Gastroesophageal sphincter (tissue), 4 donors: Measurements from ENCODE around the gene HSPA6. TPM values are rescaled to one million over a fixed set of nuclear protein-coding genes. Genes with fewer than 3 reads are reported as not detected.
"Not testable (repeated sequence)": the region's sequence is repeated elsewhere in the genome, so short reads cannot be mapped to it uniquely, and the experiment has no call there.

Experiments used
- ATAC-seq: fragments of 150-250 bp; one replicate; pipeline ENCODE4 v1.9.1; 2016; ENCODE audit warnings: mild to moderate bottlenecking, moderate library complexity
- H3K27ac ChIP-seq, 4 donors: fragments of 200-600 bp; sonication (generic) in 3 of 4; 1 replicate in 3 of 4; 2 replicates in 1 of 4; pipeline ENCODE4 v1.5.1; 2016 to 2019
- H3K27me3 ChIP-seq: fragments of 200-600 bp; sonication (generic); one replicate; pipeline ENCODE4 v1.5.1; 2019
- H3K36me3 ChIP-seq, 2 donors: fragments of 200-600 bp; sonication (generic); one replicate each; pipeline ENCODE4 v1.5.1; 2019; ENCODE audit warnings: control low read depth in 1 of 2
- H3K4me1 ChIP-seq, 3 donors: fragments of 200-600 bp; sonication (generic); 1 replicate in 2 of 3; 2 replicates in 1 of 3; pipeline ENCODE4 v1.5.1; 2016 to 2019; ENCODE audit warnings: control low read depth in 2 of 3
- H3K4me3 ChIP-seq, 2 donors: fragments of 200-600 bp; sonication (generic); one replicate each; pipeline ENCODE4 v1.5.1; 2019; ENCODE audit warnings: mild to moderate bottlenecking in 1 of 2, moderate library complexity in 1 of 2
- H3K9me3 ChIP-seq, 3 donors: fragments of 200-600 bp; sonication (generic); one replicate each; pipeline ENCODE4 v1.5.1; 2017 to 2019; ENCODE audit warnings: control low read depth in 2 of 3
- EP300 ChIP-seq: sonication (generic); formaldehyde crosslinking; IDR thresholded peaks from one replicate; pipeline ENCODE4 v1.6.1; 2017; ENCODE audit warnings: antibody characterized with exemption, mild to moderate bottlenecking
- POLR2A ChIP-seq, 2 donors: fragments of 450-650 bp; IDR thresholded peaks; one replicate each; pipeline ENCODE4 v1.6.1; 2017; ENCODE audit warnings: antibody characterized with exemption in 2 of 2, mild to moderate bottlenecking in 2 of 2, moderate library complexity in 1 of 2
- POLR2AphosphoS5 ChIP-seq: sonication (generic); formaldehyde crosslinking; IDR thresholded peaks from one replicate; pipeline ENCODE4 v1.6.1; 2017; ENCODE audit warnings: antibody characterized with exemption
- WGBS, 2 donors: methylation state at CpG; one replicate each; pipeline ENCODE4 v1.1.5; 2018; ENCODE audit warnings: low coverage in 1 of 2; 5-methylcytosine and 5-hydroxymethylcytosine counted together
- total RNA-seq, 4 donors: library from RNA; depleted of rRNA; stranded (reverse); fragments of >200 nt; gene quantifications; one replicate each; pipeline ENCODE4 v1.1.0, GENCODE V29; 2016
- TF ChIP-seq, protein P1 (sequence below), 4 experiments: fragments of 200-600 bp in 2 of 4; fragments of 450-650 bp in 2 of 4; sonication (generic) in 1 of 4; IDR thresholded peaks; one replicate each; pipeline ENCODE4 v1.5.1; 2017 to 2019; ENCODE audit warnings: antibody characterized with exemption in 4 of 4, mild to moderate bottlenecking in 2 of 4, moderate library complexity in 2 of 4

Gene HSPA6
- total RNA-seq, 4 donors from 2014 or later: 1.2 to 6.6 (median 2.0) TPM

DNA sequence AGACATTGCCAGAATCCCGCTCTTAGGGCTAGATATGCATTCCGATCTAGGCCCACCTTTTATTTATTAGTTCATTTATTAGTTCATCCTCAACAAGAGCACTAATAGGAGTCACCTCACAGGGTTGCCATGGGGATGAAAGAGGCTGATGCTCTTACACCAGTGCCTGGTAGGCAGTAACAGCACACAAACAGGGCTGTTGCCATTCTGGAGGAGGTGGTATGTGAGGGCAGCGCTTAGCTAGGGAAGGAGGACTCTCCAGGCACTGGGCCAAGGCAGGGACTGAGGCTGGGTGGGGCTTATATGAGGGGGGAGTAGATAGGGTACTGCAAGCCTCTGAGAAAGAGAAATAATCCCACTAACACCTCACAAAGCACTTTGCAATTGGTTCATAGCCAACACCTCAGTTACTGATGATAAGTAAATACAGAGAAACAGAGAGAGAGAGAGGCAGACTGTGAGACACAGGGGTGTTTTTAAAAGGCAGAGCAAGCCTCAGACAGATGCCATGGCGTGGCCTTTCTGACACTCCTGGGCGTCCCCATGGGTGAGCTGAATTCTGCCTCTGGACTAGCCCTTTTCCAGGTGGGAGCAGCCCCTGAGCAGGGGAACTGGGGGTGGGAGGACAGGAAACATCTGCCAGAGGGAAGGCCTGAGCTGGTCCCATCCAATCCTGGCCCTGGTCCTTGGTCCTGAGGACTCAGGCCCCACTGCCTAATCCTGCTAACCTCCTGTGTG lies 13.2 kb upstream of the HSPA6 start:
- no peak overlapping the region for H3K4me3 ChIP-seq
- ATAC-seq: peak; percentile 54
- H3K9me3 ChIP-seq: no peaks in the 10 kb centered on the region
- TF ChIP-seq, protein P1, sequence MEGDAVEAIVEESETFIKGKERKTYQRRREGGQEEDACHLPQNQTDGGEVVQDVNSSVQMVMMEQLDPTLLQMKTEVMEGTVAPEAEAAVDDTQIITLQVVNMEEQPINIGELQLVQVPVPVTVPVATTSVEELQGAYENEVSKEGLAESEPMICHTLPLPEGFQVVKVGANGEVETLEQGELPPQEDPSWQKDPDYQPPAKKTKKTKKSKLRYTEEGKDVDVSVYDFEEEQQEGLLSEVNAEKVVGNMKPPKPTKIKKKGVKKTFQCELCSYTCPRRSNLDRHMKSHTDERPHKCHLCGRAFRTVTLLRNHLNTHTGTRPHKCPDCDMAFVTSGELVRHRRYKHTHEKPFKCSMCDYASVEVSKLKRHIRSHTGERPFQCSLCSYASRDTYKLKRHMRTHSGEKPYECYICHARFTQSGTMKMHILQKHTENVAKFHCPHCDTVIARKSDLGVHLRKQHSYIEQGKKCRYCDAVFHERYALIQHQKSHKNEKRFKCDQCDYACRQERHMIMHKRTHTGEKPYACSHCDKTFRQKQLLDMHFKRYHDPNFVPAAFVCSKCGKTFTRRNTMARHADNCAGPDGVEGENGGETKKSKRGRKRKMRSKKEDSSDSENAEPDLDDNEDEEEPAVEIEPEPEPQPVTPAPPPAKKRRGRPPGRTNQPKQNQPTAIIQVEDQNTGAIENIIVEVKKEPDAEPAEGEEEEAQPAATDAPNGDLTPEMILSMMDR (IDR thresholded peaks at IDR 0.05): no peak
- TF ChIP-seq POLR2A (IDR thresholded peaks at IDR 0.05) (no peak), EP300 (no peak), POLR2AphosphoS5 (no peak)
- H3K27ac ChIP-seq: no peak overlapping the region
- peaks cover 0 to 35% (median 5%) of the 10 kb centered on the region in 3 donors for H3K4me1 ChIP-seq
- peaks cover 4% of the 10 kb centered on the region for H3K27me3 ChIP-seq
- WGBS, 2 donors: 61 to 100% methylated on average over 1 to 3 of the region's 5 CpGs
- no peaks in the 10 kb centered on the region for H3K36me3 ChIP-seq

DNA sequence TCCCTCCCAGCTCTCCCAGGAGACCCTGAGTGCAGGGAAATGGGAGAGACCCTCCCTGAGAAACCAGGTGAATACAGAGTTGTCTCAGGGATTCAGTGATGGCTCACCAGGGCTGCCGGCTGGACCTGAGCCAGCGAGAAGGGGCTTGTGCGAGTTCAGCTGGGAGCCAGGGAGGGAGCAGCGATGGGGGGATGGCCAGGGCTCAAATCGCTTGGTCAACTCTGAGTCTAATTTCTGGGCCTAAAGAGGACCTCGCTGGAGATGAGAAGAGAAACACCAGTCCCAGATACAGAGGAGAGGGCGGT lies 12.6 kb upstream of the HSPA6 start:
- ATAC-seq: no peak
- TF ChIP-seq, protein P1 (IDR thresholded peaks at IDR 0.05): no peak
- TF ChIP-seq POLR2A (IDR thresholded peaks at IDR 0.05) (no peak), POLR2AphosphoS5 (no peak), EP300 (no peak)
- Histone ChIP-seq H3K4me1 (peaks cover 0 to 35% (median 5%) of the 10 kb centered on the region in 3 donors), H3K4me3 (no peak overlapping the region), H3K27me3 (no peaks in the 10 kb centered on the region), H3K27ac (no peak overlapping the region), H3K36me3 (no peaks in the 10 kb centered on the region), H3K9me3 (no peaks in the 10 kb centered on the region)
- 90 to 100% methylated on average over 2 to 3 of the region's 7 CpGs for WGBS, 2 donors

DNA sequence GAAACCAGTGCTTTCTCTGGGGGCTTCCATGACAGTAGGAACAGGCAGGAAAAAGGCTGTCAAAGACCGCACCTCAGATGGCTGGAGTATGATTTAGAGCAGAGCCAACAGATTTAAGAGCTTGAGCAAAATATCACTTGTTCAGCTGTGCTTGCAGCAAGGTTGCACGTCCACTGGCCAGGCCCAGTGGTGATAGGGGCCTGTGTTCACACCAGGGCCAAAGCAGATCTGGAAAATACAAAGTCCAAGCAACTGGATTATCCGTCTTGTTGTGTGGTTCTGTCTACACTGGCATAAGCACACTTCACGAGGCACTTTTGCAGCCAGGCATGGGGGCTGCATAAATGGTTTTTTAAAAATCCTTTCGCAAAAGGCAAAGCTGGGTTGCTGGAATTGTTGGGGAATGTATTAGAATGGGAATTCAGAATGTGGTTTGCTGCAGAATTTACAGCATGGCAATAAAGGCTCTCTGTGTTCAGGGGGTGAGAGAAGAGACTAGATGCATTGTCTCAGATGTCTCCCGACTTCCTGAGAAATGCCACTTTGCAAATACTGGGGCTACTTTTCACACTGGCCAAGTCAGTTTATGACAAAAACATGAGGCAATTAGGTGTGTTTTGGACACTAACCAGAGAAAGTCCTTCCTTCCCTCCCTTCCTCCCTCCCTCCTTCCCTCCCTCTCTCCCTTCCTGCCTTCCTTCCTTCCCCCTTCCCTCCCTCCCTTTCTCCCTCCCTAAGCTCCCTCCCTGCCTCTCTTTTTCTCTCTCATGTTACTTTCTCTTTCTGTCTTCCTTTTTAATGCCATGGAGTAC lies 11.5 kb upstream of the HSPA6 start:
- ATAC-seq, H3K27me3 ChIP-seq, H3K4me3 ChIP-seq, H3K36me3 ChIP-seq, H3K9me3 ChIP-seq: not testable (repeated sequence)
- WGBS, 2 donors: 73 to 76% methylated on average over 2 of the region's 6 CpGs
- peak overlapping the region in 3 of 4 donors; percentile 4 to 72 (median 18) for H3K27ac ChIP-seq
- peaks cover 0 to 35% (median 5%) of the 10 kb centered on the region in 3 donors for H3K4me1 ChIP-seq

DNA sequence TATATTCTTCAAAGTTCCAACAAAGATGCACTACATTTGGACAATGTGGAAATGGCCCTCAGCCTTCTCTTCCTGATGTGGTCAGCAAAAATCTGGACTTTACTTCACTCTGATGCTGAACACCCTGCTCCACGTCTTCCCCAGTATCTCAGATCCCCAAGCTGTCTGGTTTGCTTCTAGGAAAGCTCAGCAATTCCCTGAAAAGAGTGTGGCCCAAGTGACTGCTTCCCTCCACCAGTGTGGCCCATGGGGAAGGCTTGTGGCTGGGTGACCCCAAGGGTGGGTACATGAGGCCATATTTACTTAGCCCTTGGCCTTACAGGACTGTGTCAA lies 10.9 kb upstream of the HSPA6 start:
- WGBS, 2 donors: no CpG with 5 or more reads among the region's 1 CpG
- not testable (repeated sequence) for H3K27me3 ChIP-seq, H3K4me3 ChIP-seq, H3K36me3 ChIP-seq, H3K9me3 ChIP-seq
- Histone ChIP-seq H3K4me1 (peaks cover 0 to 35% (median 5%) of the 10 kb centered on the region in 3 donors), H3K27ac (peak overlapping the region; percentile 11 to 74 (median 71))
- peak; percentile 21 for ATAC-seq

DNA sequence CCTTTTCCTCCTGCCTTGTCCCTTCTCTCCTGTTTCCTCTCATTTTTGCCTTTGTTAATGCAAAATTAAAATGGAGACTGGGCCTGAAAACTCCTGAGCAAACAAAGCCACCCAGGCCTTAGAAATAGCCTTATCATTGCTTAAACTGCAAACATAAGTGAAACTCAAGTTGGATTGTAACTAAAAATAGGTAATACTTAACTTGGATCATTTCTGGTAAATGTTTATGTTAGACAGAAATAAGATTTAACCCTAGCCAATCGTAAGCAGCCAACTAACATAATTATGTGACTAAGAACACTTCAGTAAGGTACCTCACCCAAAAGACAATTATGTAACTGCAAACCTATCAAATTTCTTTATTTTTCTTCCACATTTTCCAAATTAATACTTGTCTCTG lies 10.4 kb upstream of the HSPA6 start:
- H3K4me1 ChIP-seq: peaks cover 0 to 35% (median 5%) of the 10 kb centered on the region in 3 donors
- not testable (repeated sequence) for ATAC-seq, H3K4me3 ChIP-seq, H3K27me3 ChIP-seq, H3K36me3 ChIP-seq, H3K9me3 ChIP-seq
- peak overlapping the region; percentile 11 to 74 (median 71) for H3K27ac ChIP-seq
- WGBS, 2 donors: 43 to 55% methylated on average over 1 of the region's 1 CpG

DNA sequence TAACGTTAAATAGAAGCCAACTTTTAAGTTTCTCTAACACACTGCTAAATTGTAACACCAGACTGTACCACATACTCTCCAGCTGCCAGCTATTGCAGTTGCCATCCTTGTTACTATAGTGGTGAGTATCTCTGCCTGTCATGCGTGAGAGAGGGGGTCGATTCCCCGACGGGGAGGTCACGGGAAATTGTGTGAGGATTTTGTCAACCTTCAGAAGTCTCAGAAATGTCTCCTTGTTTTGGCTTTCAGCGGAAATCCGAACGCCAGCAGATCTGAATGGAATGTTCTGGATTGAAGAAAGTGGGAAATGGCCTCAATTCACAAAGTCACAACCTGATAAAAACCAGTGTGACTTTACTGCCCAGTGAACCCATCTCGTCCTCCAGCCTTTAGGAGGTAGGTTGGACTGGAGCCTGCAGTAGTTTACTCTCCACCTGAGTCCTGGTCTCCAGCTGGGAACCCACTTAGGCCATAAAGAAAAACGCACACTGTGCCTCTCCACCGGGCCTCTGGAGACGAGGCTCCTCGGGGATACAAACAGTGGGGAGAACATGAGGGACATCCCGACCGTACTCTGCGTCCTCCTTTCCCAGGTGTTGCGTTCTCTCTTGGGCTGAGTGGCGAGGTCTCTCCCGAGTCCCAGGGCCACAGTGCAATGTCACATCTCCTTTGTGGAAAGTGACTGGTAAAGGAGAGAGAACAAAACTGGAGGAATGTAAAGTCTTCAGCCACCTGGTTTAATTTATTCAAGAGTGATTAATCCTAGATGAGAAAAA lies 1.1 kb upstream of the HSPA6 start:
- ATAC-seq: not testable (repeated sequence)
- H3K27ac ChIP-seq: peak overlapping the region in 3 of 4 donors; percentile 80 to 89 (median 85)
- H3K4me3 ChIP-seq: peak overlapping the region in 1 of 2 donors; percentile 74

DNA sequence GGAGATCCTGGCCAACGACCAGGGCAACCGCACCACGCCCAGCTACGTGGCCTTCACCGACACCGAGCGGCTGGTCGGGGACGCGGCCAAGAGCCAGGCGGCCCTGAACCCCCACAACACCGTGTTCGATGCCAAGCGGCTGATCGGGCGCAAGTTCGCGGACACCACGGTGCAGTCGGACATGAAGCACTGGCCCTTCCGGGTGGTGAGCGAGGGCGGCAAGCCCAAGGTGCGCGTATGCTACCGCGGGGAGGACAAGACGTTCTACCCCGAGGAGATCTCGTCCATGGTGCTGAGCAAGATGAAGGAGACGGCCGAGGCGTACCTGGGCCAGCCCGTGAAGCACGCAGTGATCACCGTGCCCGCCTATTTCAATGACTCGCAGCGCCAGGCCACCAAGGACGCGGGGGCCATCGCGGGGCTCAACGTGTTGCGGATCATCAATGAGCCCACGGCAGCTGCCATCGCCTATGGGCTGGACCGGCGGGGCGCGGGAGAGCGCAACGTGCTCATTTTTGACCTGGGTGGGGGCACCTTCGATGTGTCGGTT lies 477 bp downstream of the HSPA6 start:
- Histone ChIP-seq H3K4me3 (peak overlapping the region; percentile 17 to 74), H3K27ac (peak overlapping the region in 3 of 4 donors; percentile 80 to 89 (median 85))
- not testable (repeated sequence) for H3K36me3 ChIP-seq, H3K9me3 ChIP-seq, H3K4me1 ChIP-seq, H3K27me3 ChIP-seq
- peak; percentile 31 for ATAC-seq
- WGBS, 2 donors: no CpG with 5 or more reads among the region's 55 CpGs

More for the DNA sequence above, 1.1 kb upstream of the HSPA6 start:
- H3K27me3 ChIP-seq, H3K4me1 ChIP-seq, H3K9me3 ChIP-seq, H3K36me3 ChIP-seq: not testable (repeated sequence)
- WGBS, 2 donors: 41 to 88% methylated on average over 2 to 9 of the region's 20 CpGs

DNA sequence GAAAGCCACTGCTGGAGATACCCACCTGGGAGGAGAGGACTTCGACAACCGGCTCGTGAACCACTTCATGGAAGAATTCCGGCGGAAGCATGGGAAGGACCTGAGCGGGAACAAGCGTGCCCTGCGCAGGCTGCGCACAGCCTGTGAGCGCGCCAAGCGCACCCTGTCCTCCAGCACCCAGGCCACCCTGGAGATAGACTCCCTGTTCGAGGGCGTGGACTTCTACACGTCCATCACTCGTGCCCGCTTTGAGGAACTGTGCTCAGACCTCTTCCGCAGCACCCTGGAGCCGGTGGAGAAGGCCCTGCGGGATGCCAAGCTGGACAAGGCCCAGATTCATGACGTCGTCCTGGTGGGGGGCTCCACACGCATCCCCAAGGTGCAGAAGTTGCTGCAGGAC lies 981 bp downstream of the HSPA6 start:
- WGBS, 2 donors: no CpG with 5 or more reads among the region's 23 CpGs
- Histone ChIP-seq H3K4me3 (peak overlapping the region; percentile 17 to 74), H3K27ac (peak overlapping the region in 2 of 4 donors; percentile 85 to 89), H3K4me1 (peaks cover 0 to 12% (median 0%) of the 10 kb centered on the region in 3 donors)
- H3K36me3 ChIP-seq, H3K9me3 ChIP-seq, ATAC-seq, H3K27me3 ChIP-seq: not testable (repeated sequence)

DNA sequence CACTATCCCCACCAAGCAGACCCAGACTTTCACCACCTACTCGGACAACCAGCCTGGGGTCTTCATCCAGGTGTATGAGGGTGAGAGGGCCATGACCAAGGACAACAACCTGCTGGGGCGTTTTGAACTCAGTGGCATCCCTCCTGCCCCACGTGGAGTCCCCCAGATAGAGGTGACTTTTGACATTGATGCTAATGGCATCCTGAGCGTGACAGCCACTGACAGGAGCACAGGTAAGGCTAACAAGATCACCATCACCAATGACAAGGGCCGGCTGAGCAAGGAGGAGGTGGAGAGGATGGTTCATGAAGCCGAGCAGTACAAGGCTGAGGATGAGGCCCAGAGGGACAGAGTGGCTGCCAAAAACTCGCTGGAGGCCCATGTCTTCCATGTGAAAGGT lies 1.6 kb downstream of the HSPA6 start:
- not testable (repeated sequence) for H3K9me3 ChIP-seq, ATAC-seq, H3K4me3 ChIP-seq, H3K27me3 ChIP-seq, H3K36me3 ChIP-seq, H3K27ac ChIP-seq
- WGBS, 2 donors: no CpG with 5 or more reads among the region's 7 CpGs
- H3K4me1 ChIP-seq: peaks cover 0 to 12% (median 0%) of the 10 kb centered on the region in 3 donors

DNA sequence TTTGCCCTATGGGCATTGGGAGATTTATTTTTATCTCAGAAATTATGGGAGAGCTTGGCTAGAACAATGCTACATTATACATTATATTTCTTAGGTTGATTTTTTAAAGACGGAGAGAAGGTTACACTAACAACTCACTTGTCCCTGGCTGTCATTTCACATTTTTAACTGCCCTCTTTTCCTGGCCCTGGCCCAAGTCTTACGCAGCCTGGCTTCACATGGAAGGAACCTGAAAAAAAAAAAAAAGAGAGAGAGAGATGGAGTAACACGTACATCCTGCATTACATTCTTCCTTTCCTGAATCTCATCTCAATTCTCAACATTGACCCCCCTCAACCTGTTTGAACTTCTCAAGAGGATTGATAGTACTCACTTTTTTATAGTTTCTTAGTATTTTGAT lies 4.2 kb downstream of the HSPA6 start:
- H3K4me1 ChIP-seq: peaks cover 0 to 24% (median 3%) of the 10 kb centered on the region in 3 donors
- ATAC-seq, H3K36me3 ChIP-seq, H3K27ac ChIP-seq, H3K4me3 ChIP-seq, H3K27me3 ChIP-seq, H3K9me3 ChIP-seq: not testable (repeated sequence)
- 47% methylated on average over 3 of the region's 3 CpGs; no CpG with 5 or more reads in 1 of the 2 donors for WGBS, 2 donors
